CD4-positive, CD25-positive, alpha-beta regulatory T cell (primary cell): Measurements from ENCODE around the gene PRAC1. TPM values are rescaled to one million over a fixed set of nuclear protein-coding genes. Genes with fewer than 3 reads are reported as not detected.
A peak's percentile ranks its signal among the peaks of the same experiment; 100 is the strongest.

Experiments used
- ATAC-seq, 2 donors: fragments of 150-1000 bp; cut with Tn5 transposase; one replicate each; pipeline ENCODE4 v1.10.0; 2021; ENCODE audit warnings: low read depth in 2 of 2, moderate number of reproducible peaks in 2 of 2, moderate library complexity in 1 of 2
- DNase-seq, 3 donors: peaks; one replicate each; pipeline versions ENCODE4 v3.0.0 to v3.0.0-alpha.2; 2012 to 2022; ENCODE audit warnings: mixed read lengths in 1 of 3
- H3K27ac ChIP-seq: one replicate; pipeline ENCODE4 v1.7.0; 2013; ENCODE audit warnings: mild to moderate bottlenecking, low read length; ENCODE audit not compliant: insufficient read depth, poor library complexity, severe bottlenecking
- H3K27me3 ChIP-seq: one replicate; pipeline ENCODE4 v1.7.0; 2013; ENCODE audit warnings: low read length; ENCODE audit not compliant: control insufficient read depth, insufficient read depth
- H3K36me3 ChIP-seq: one replicate; pipeline ENCODE4 v1.7.0; 2013; ENCODE audit warnings: mild to moderate bottlenecking, low read length, moderate library complexity; ENCODE audit not compliant: control insufficient read depth, insufficient read depth
- H3K4me1 ChIP-seq: 2 replicates; pipeline ENCODE4 v1.7.0; 2013; ENCODE audit warnings: mild to moderate bottlenecking, low read length; ENCODE audit not compliant: insufficient read depth, control insufficient read depth, poor library complexity, severe bottlenecking
- H3K4me3 ChIP-seq: one replicate; pipeline ENCODE4 v1.7.0; 2013; ENCODE audit warnings: low read depth, mild to moderate bottlenecking, low read length, moderate library complexity
- H3K9me3 ChIP-seq, 2 experiments: 1 replicate in 1 of 2; 2 replicates in 1 of 2; pipeline ENCODE4 v1.7.0; 2013; ENCODE audit warnings: low read length in 2 of 2, mild to moderate bottlenecking in 1 of 2, moderate library complexity in 1 of 2; ENCODE audit not compliant: control insufficient read depth in 2 of 2
- H3K27ac Mint-ChIP-seq, 3 donors: one replicate each; pipeline ENCODE4 v1.8.0; 2020 to 2022; ENCODE audit warnings: mild to moderate bottlenecking in 3 of 3, mixed read lengths in 3 of 3, moderate library complexity in 2 of 3
- H3K27me3 Mint-ChIP-seq: one replicate; pipeline ENCODE4 v1.8.0; 2022; ENCODE audit warnings: mild to moderate bottlenecking, mixed read lengths
- H3K36me3 Mint-ChIP-seq: one replicate; pipeline ENCODE4 v1.8.0; 2020; ENCODE audit warnings: mixed read lengths
- H3K4me1 Mint-ChIP-seq, 4 donors: one replicate each; pipeline ENCODE4 v1.8.0; 2020 to 2022; ENCODE audit warnings: mixed read lengths in 4 of 4, mild to moderate bottlenecking in 1 of 4
- H3K4me3 Mint-ChIP-seq, 4 donors: one replicate each; pipeline ENCODE4 v1.8.0; 2020 to 2022; ENCODE audit warnings: mild to moderate bottlenecking in 4 of 4, mixed read lengths in 4 of 4, moderate library complexity in 3 of 4
- H3K9me3 Mint-ChIP-seq, 7 donors: one replicate each; pipeline ENCODE4 v1.8.0; 2020 to 2022; ENCODE audit warnings: mixed read lengths in 7 of 7, mild to moderate bottlenecking in 3 of 7, moderate library complexity in 2 of 7
- polyA plus RNA-seq, 4 donors: library from polyadenylated mRNA; unstranded; fragments of 300-500 nt; fragmentation: Illumina TruSeq; gene quantifications; one replicate each; pipeline ENCODE4 v1.2.3, GENCODE V29; 2021
- total RNA-seq: library from RNA; stranded (reverse); gene quantifications from one replicate; pipeline ENCODE4 v1.2.3, GENCODE V29; 2022

The PRAC1 gene
- total and polyA plus RNA-seq, 5 donors from 2014 or later = not detected

DNA sequence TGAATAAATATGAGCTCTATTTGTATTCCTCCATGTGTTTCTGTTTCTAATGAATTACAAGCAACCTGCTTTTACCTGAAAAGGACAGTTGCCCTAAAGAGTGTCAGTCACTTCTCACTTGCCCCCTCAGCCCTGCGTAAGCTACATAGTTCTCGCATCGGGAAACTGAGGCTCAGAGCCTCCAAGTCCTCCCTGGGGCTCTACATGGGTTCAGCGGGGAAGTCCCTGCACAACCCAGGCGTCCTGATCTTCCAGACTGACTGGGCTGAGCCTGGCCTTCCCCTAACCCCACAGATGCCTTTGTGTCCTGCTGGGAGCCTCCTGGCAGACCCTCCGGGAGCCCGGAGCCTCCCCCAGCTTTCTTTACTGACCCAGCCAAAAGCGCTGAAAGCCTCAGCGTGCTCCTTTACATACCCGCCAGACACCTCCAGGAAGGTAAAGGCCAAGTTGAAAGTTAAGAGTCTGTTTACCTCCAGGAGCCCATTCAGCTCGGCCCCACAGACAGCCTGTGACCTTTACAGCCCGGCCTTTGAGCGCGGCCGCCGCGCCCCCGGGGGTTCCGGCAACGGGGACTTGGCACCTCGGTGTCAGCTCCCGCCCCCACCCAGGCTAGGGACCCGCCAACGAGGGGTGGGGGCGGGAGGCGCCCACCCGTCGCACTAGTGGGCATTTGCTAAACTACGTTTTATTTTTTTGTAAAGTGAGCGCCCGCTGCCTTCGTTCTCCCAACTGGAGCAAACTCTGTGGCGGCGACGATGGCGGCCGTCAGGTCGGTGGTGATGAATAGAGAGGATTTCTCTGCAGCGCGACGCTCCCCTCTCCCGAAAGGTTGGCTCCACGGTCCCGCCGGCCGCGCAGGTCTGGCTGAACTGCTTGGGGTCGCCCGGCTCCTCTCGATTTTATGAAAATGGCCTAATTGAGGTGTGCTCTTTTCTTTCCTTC is 10.6 kb upstream of the PRAC1 start:
- Histone ChIP-seq H3K36me3 (no peaks in the 10 kb centered on the region), H3K9me3 (no peaks in the 10 kb centered on the region), H3K4me3 (no peak overlapping the region), H3K27me3 (peaks cover 56% of the 10 kb centered on the region), H3K4me1 (peaks cover 21% of the 10 kb centered on the region), H3K27ac (no peak overlapping the region)
- H3K36me3 Mint-ChIP-seq = no peaks in the 10 kb centered on the region
- DNase-seq (no peak), ATAC-seq (no peak)
- no peak overlapping the region for H3K27ac Mint-ChIP-seq
- H3K9me3 Mint-ChIP-seq = peaks cover 0 to 5% (median 0%) of the 10 kb centered on the region in 7 donors
- H3K4me1 Mint-ChIP-seq = peaks cover 0 to 31% (median 7%) of the 10 kb centered on the region in 4 donors
- peaks cover 99% of the 10 kb centered on the region for H3K27me3 Mint-ChIP-seq
- peak overlapping the region in 2 of 4 donors; percentile 33 to 49 for H3K4me3 Mint-ChIP-seq

DNA sequence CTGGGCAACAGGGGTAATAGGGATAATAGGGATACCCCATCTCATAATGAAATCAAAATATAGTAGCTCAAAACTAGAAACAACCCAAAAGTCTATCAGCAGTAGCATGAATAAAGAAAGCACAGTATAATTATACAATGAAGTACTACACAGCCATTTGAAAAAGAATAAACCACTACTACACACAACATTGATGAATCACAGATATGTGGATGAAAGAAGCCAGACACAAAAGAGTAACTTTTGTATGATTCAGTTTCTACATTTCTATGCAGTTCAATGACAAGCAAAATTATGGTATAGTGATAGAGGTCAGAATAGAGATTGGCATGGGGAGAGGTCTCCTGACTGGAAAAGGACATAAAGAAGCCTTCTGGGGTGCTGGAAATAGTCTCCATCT is 9.0 kb upstream of the PRAC1 start:
- H3K4me3 Mint-ChIP-seq = no peak overlapping the region
- H3K27me3 ChIP-seq = peaks cover 65% of the 10 kb centered on the region
- peaks cover 99% of the 10 kb centered on the region for H3K27me3 Mint-ChIP-seq
- peaks cover 0 to 6% (median 0%) of the 10 kb centered on the region in 7 donors for H3K9me3 Mint-ChIP-seq
- H3K9me3 ChIP-seq = no peaks in the 10 kb centered on the region
- ATAC-seq (no peak), DNase-seq (no peak)
- no peaks in the 10 kb centered on the region for H3K36me3 Mint-ChIP-seq
- H3K36me3 ChIP-seq = no peaks in the 10 kb centered on the region
- peaks cover 27% of the 10 kb centered on the region for H3K4me1 ChIP-seq
- no peak overlapping the region for H3K4me3 ChIP-seq
- no peak overlapping the region for H3K27ac ChIP-seq
- no peak overlapping the region for H3K27ac Mint-ChIP-seq
- H3K4me1 Mint-ChIP-seq = peaks cover 0 to 41% (median 11%) of the 10 kb centered on the region in 4 donors

DNA sequence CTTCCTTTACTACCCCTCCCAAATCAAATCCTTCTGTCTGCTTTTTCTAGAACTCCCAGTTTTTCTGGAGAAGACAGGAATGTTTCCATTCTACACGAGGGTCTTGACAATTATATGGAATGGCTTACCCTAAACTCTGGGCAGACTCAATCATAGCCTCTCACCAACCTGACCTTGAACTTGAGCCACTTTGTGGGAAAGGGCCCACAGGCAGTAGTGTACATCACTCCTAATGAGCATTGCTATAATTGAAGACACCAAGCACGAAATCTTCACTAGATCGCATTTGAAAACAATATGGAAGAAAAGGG is 7.9 kb upstream of the PRAC1 start:
- Mint-ChIP-seq H3K4me1 (peaks cover 0 to 49% (median 11%) of the 10 kb centered on the region in 4 donors), H3K36me3 (no peaks in the 10 kb centered on the region), H3K27me3 (peaks cover 99% of the 10 kb centered on the region), H3K9me3 (peaks cover 0 to 6% (median 0%) of the 10 kb centered on the region in 7 donors), H3K27ac (no peak overlapping the region), H3K4me3 (peak overlapping the region in 1 of 4 donors; percentile 43)
- Histone ChIP-seq H3K36me3 (no peaks in the 10 kb centered on the region), H3K9me3 (no peaks in the 10 kb centered on the region), H3K4me1 (peaks cover 31% of the 10 kb centered on the region), H3K27ac (no peak overlapping the region), H3K27me3 (peaks cover 66% of the 10 kb centered on the region), H3K4me3 (no peak overlapping the region)
- no peak for DNase-seq
- no peak for ATAC-seq

DNA sequence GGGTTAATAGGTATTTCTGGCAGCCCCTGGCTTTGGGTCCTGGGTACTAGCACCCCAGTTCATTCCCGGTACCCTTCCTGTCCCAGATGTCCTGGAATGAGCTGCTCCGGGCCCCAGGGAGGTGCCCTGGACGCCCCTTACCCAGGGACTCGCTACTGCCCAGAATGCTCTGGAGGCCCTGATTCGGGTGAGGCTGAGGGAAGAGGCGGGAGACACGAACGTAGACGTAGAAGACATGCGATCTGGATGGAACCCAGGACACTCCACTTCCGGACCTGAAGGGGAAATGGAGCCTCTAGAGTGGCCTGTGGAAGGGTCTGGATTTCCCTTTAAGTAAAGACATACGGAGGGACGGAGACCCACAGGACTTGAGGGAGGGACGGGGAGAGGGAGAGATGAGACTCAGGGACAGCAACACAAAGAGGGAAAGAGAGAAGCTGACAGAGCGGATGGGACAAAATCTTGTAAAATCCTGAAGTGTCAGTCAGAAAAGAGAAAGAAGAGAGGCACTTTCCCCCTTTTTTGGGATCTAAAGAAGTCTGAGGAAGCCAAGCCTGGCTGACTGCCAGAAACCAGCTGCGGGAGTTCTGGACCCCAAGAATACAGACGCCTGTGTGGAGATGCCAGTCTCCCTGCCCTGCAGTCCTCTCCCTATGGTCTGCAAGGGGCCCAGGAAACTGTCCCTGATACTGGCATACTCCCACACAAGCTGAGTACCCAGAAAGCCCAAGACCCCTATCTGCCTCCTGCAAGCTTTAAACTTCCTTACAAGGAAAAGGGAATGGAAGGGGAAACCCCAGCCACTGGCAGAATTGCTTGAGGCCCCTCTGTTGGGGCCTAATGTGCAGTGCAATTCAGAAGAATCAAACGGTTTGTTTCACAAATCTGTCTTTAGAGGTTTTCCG is 7.3 kb upstream of the PRAC1 start:
- no peaks in the 10 kb centered on the region for H3K36me3 Mint-ChIP-seq
- peaks cover 37% of the 10 kb centered on the region for H3K4me1 ChIP-seq
- ATAC-seq (no peak), DNase-seq (no peak)
- H3K4me1 Mint-ChIP-seq = peaks cover 0 to 55% (median 13%) of the 10 kb centered on the region in 4 donors
- H3K27ac ChIP-seq = no peak overlapping the region
- peaks cover 99% of the 10 kb centered on the region for H3K27me3 Mint-ChIP-seq
- no peak overlapping the region for H3K4me3 ChIP-seq
- no peak overlapping the region for H3K27ac Mint-ChIP-seq
- H3K27me3 ChIP-seq = peaks cover 60% of the 10 kb centered on the region
- H3K9me3 Mint-ChIP-seq = peaks cover 0 to 8% (median 0%) of the 10 kb centered on the region in 7 donors
- H3K36me3 ChIP-seq = no peaks in the 10 kb centered on the region
- H3K4me3 Mint-ChIP-seq = peak overlapping the region in 1 of 4 donors; percentile 43
- H3K9me3 ChIP-seq = no peaks in the 10 kb centered on the region

DNA sequence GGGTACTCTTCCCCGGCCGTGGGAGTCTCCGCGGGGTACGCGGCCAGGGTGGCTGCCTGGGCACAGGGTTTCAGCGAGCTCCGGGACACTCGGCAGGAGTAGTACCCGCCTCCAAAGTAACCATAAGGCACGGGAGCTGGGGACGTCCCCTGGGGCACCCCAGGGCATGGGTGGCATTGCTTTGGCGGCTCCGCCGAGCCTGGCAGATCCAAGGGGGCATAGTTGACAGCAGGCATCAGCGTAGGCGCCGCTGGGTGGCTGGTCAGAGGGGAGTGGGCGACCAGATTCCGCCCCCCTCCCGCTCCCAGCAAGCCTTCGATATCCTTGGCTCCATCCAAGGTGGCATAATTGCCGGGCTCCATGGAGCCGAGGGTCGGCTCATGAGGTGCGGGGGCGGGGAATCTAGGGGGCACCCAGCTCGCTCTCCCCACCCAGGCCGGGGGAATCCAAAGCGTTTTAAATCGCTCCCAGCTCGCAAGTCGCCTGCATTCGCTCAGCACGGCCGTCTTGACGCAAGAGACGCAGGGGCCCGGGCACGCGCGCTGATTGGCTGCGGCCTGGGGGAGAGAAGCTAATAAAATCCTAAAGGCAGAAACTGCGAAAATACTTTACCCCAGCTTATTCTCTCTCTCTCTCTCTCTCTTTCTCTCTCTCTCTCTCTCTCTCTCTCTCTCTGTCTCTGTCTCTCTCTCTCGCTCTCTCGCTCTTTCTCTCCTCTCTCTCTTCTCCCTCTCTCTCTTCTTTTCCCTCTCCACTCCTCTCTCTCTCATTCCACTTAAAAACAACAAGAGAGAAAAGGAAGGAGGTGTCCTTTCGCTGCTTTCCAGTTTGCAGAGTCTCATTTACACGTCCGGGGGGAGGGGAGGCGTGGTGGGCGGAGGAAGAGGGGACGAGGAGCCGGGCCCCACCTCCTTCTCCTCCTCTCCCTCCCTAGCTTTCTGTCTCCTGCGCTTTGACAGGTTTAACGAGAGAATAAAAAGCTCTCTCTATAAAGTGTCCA is 6.2 kb upstream of the PRAC1 start, which contains the start of gene HOXB13:
Gene HOXB13 (minus strand): TSS at position 519 of the 1,000 bp plus-strand sequence. CDS start 157 bp downstream, at position 362.
- peaks cover 7 to 55% (median 20%) of the 10 kb centered on the region in 4 donors for H3K4me1 Mint-ChIP-seq
- H3K36me3 Mint-ChIP-seq = no peaks in the 10 kb centered on the region
- peaks cover 99% of the 10 kb centered on the region for H3K27me3 Mint-ChIP-seq
- Histone ChIP-seq H3K27ac (no peak within 1 kb of the TSS), H3K4me3 (peak within 1 kb of the TSS; percentile 32), H3K4me1 (peaks cover 47% of the 10 kb centered on the region), H3K9me3 (no peaks in the 10 kb centered on the region), H3K36me3 (no peaks in the 10 kb centered on the region), H3K27me3 (peaks cover 60% of the 10 kb centered on the region)
- peak within 1 kb of the TSS in 1 of 3 donors; percentile 71 for H3K27ac Mint-ChIP-seq
- ATAC-seq = no peak
- H3K9me3 Mint-ChIP-seq = peaks cover 0 to 6% (median 0%) of the 10 kb centered on the region in 7 donors
- peak; percentile 20 to 56 (median 37) for DNase-seq
- peak within 1 kb of the TSS; percentile 32 to 88 (median 57) for H3K4me3 Mint-ChIP-seq

DNA sequence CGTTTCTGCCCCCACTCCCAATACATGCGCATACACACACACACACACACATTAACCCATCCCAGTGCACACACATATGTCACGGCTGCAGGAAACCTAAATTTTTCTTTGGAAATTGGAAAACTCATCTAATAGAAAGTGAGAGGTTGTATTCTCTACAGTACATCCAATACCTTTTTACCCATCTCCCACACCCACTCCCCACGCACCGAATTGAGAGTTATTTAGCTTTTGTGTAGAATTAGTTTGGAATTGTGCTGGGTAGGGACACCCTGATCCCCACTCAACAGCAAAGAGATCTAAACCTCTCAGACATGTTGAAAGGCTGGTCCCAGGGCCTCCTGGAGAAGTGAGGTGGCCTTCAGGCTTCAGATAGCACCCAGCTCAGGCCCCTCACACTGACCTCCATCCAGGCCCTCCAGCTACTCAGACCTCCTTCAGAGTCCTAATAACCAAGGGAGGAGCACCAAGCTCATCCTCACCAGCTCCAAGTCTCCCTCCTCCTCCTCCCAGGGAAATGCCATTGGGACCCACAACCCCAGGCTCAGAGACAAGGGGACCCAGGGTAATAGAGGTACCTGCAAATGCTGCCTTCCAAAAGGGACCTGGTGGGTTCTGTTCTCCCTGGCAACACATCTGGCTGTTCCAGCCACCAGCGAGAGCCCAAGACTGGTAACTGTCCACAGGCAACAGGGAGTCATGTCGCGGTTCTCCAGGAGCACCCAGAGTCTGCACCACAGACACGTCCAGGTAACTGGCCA is 5.3 kb upstream of the PRAC1 start:
- Histone ChIP-seq H3K9me3 (no peaks in the 10 kb centered on the region), H3K27ac (no peak overlapping the region), H3K4me3 (no peak overlapping the region), H3K4me1 (peaks cover 50% of the 10 kb centered on the region), H3K27me3 (peaks cover 57% of the 10 kb centered on the region), H3K36me3 (no peaks in the 10 kb centered on the region)
- H3K27ac Mint-ChIP-seq = peak overlapping the region in 1 of 3 donors; percentile 87
- H3K9me3 Mint-ChIP-seq = peaks cover 0 to 6% (median 0%) of the 10 kb centered on the region in 7 donors
- H3K4me1 Mint-ChIP-seq = peaks cover 7 to 53% (median 20%) of the 10 kb centered on the region in 4 donors
- ATAC-seq (no peak), DNase-seq (no peak)
- H3K27me3 Mint-ChIP-seq = peaks cover 100% of the 10 kb centered on the region
- no peaks in the 10 kb centered on the region for H3K36me3 Mint-ChIP-seq
- peak overlapping the region in 3 of 4 donors; percentile 52 to 90 (median 69) for H3K4me3 Mint-ChIP-seq
